Lung (tissue), 12 donors: ENCODE results near the gene MPP2. TPM values are rescaled to one million over a fixed set of nuclear protein-coding genes. Genes with fewer than 3 reads are reported as not detected.

Experiments
- ATAC-seq: fragments of 200-7000 bp; cut with Tn5 transposase; one replicate; pipeline ENCODE4 v1.9.1; 2020; ENCODE audit warnings: moderate number of reproducible peaks; ENCODE audit not compliant: insufficient read depth, low FRiP score
- DNase-seq, 3 donors: peaks; one replicate each; pipeline ENCODE4 v3.0.0-alpha.2; 2013 to 2017
- H3K27ac ChIP-seq, 2 donors: one replicate each; pipeline ENCODE4 v1.5.1; 2013; ENCODE audit warnings: mild to moderate bottlenecking in 2 of 2, moderate library complexity in 2 of 2, control low read depth in 1 of 2, inconsistent platforms in 1 of 2, low read depth in 1 of 2, low read length in 1 of 2
- H3K27me3 ChIP-seq, 3 donors: one replicate each; pipeline ENCODE4 v1.5.1; 2013; ENCODE audit warnings: low read length in 2 of 3; ENCODE audit not compliant: control insufficient read depth in 3 of 3, insufficient read depth in 3 of 3
- H3K36me3 ChIP-seq, 4 donors: one replicate each; pipeline ENCODE4 v1.5.1; 2013; ENCODE audit warnings: low read length in 4 of 4, mild to moderate bottlenecking in 1 of 4, moderate library complexity in 1 of 4; ENCODE audit not compliant: control insufficient read depth in 4 of 4, insufficient read depth in 4 of 4
- H3K4me1 ChIP-seq, 5 donors: one replicate each; pipeline ENCODE4 v1.5.1; 2013; ENCODE audit warnings: low read length in 5 of 5, mild to moderate bottlenecking in 2 of 5, moderate library complexity in 1 of 5; ENCODE audit not compliant: control insufficient read depth in 5 of 5, insufficient read depth in 5 of 5
- H3K4me3 ChIP-seq: one replicate; pipeline ENCODE4 v1.5.1; 2013; ENCODE audit warnings: mild to moderate bottlenecking, control low read depth, moderate library complexity
- H3K9ac ChIP-seq, 2 donors: one replicate each; pipeline ENCODE4 v1.5.1; 2013; ENCODE audit warnings: low read length in 2 of 2, control low read depth in 1 of 2; ENCODE audit not compliant: insufficient read depth in 1 of 2
- H3K9me3 ChIP-seq, 4 donors: one replicate each; pipeline ENCODE4 v1.5.1; 2013; ENCODE audit warnings: low read length in 3 of 4, mild to moderate bottlenecking in 1 of 4, moderate library complexity in 1 of 4; ENCODE audit not compliant: control insufficient read depth in 4 of 4, insufficient read depth in 3 of 4
- CTCF ChIP-seq: IDR thresholded peaks from 2 replicates; pipeline ENCODE4 v1.5.1; 2012; ENCODE audit warnings: mild to moderate bottlenecking; ENCODE audit errors: control extremely low read depth, extremely low read depth
- WGBS, 2 donors: extraction: QIAGEN DNeasy Blood & Tissue Kit; methylation state at CpG; one replicate each; pipeline ENCODE4 v1.1.7; 2013; 5-methylcytosine and 5-hydroxymethylcytosine counted together
- polyA plus RNA-seq, 2 donors: library from polyadenylated mRNA; stranded (reverse); fragments of 200-250 nt; gene quantifications; one replicate each; pipeline ENCODE4 v1.2.1, GENCODE V29; 2013
- total RNA-seq, 2 donors: library from RNA; depleted of rRNA in 1 of 2; stranded (reverse); fragments of >200 nt in 1 of 2; gene quantifications; one replicate each; pipeline ENCODE4 v1.2.1, GENCODE V29; 2014 to 2021
- donor health status: control.
- donor health status: control.
- donor health status: Bipolar disorder and iron deficiency.
- donor health status: healthy.
- donor health status: DM: yes; HTN: yes; CAD: no.

MPP2 gene
- total and polyA plus RNA-seq, 4 donors, result 0.24 to 1.3 (median 0.69) TPM

- peaks cover 0 to 3% (median 0%) of the 10 kb centered on the region in 3 donors for H3K27me3 ChIP-seq
- no peaks in the 10 kb centered on the region for H3K9me3 ChIP-seq
- H3K9ac ChIP-seq, result no peak overlapping the region
- H3K36me3 ChIP-seq, result no peaks in the 10 kb centered on the region
- no peak overlapping the region for H3K4me3 ChIP-seq
- DNase-seq (no peak), ATAC-seq (no peak)
- no peak overlapping the region for H3K27ac ChIP-seq
- 90 to 96% methylated on average over 3 of the region's 3 CpGs for WGBS, 2 donors
- peaks cover 0 to 7% (median 5%) of the 10 kb centered on the region in 5 donors for H3K4me1 ChIP-seq
- no peak for TF ChIP-seq CTCF
Observed at GRCh38 chr17:43856141-43856540, 51.2 kb downstream of the MPP2 start.

GRCh38 chr17:43855061-43855460 lies 52.3 kb downstream of the MPP2 start:
- Histone ChIP-seq H3K9ac (no peak overlapping the region), H3K27me3 (peaks cover 0 to 3% (median 0%) of the 10 kb centered on the region in 3 donors), H3K9me3 (no peaks in the 10 kb centered on the region), H3K27ac (no peak overlapping the region), H3K36me3 (no peaks in the 10 kb centered on the region), H3K4me3 (no peak overlapping the region), H3K4me1 (peaks cover 0 to 7% (median 3%) of the 10 kb centered on the region in 5 donors)
- no peak for TF ChIP-seq CTCF
- WGBS, 2 donors, result 91 to 92% methylated on average over 9 of the region's 9 CpGs
- ATAC-seq (no peak), DNase-seq (no peak)

GRCh38 chr17:43854498-43854897 lies 52.8 kb downstream of the MPP2 start:
- Histone ChIP-seq H3K9me3 (no peaks in the 10 kb centered on the region), H3K27ac (no peak overlapping the region), H3K36me3 (no peaks in the 10 kb centered on the region), H3K4me1 (peaks cover 0 to 7% (median 3%) of the 10 kb centered on the region in 5 donors), H3K27me3 (peaks cover 0 to 3% (median 0%) of the 10 kb centered on the region in 3 donors), H3K9ac (no peak overlapping the region), H3K4me3 (no peak overlapping the region)
- 76 to 79% methylated on average over 8 of the region's 8 CpGs for WGBS, 2 donors
- TF ChIP-seq CTCF, result no peak
- no peak for ATAC-seq
- DNase-seq, result no peak

GRCh38 chr17:43853546-43853945 lies 53.8 kb downstream of the MPP2 start:
- no peaks in the 10 kb centered on the region for H3K9me3 ChIP-seq
- 76 to 87% methylated on average over 7 of the region's 7 CpGs for WGBS, 2 donors
- H3K4me1 ChIP-seq, result peaks cover 0 to 7% (median 3%) of the 10 kb centered on the region in 5 donors
- H3K9ac ChIP-seq, result no peak overlapping the region
- peaks cover 0 to 3% (median 0%) of the 10 kb centered on the region in 3 donors for H3K27me3 ChIP-seq
- no peaks in the 10 kb centered on the region for H3K36me3 ChIP-seq
- no peak overlapping the region for H3K4me3 ChIP-seq
- no peak for TF ChIP-seq CTCF
- DNase-seq, result no peak
- no peak overlapping the region for H3K27ac ChIP-seq
- ATAC-seq, result no peak
